HG02759 (cell line): ENCODE data around the gene FPGS.
"Not testable (repeated sequence)": the region's sequence is repeated elsewhere in the genome, so short reads cannot be mapped to it uniquely, and the experiment has no call there.

ENCODE experiments used
- ATAC-seq: cut with Tn5 transposase; IDR thresholded peaks from one replicate; pipeline ENCODE4 v1.9.1; 2021; ENCODE audit warnings: mild to moderate bottlenecking, moderate library complexity; ENCODE audit not compliant: unreplicated experiment

Gene FPGS, protein sequence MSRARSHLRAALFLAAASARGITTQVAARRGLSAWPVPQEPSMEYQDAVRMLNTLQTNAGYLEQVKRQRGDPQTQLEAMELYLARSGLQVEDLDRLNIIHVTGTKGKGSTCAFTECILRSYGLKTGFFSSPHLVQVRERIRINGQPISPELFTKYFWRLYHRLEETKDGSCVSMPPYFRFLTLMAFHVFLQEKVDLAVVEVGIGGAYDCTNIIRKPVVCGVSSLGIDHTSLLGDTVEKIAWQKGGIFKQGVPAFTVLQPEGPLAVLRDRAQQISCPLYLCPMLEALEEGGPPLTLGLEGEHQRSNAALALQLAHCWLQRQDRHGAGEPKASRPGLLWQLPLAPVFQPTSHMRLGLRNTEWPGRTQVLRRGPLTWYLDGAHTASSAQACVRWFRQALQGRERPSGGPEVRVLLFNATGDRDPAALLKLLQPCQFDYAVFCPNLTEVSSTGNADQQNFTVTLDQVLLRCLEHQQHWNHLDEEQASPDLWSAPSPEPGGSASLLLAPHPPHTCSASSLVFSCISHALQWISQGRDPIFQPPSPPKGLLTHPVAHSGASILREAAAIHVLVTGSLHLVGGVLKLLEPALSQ

GRCh38 chr9:127802576-127803443 is at the start of gene FPGS:
TSS of gene FPGS (plus strand) at chr9:127802882. CDS start at chr9:127802925, 43 bp downstream.
- ATAC-seq, result peak; percentile 77

GRCh38 chr9:127753148-127753547 is 49.5 kb upstream of the FPGS start:
- ATAC-seq, result no peak

GRCh38 chr9:127753622-127754021 is 49.1 kb upstream of the FPGS start:
- no peak for ATAC-seq

DNA sequence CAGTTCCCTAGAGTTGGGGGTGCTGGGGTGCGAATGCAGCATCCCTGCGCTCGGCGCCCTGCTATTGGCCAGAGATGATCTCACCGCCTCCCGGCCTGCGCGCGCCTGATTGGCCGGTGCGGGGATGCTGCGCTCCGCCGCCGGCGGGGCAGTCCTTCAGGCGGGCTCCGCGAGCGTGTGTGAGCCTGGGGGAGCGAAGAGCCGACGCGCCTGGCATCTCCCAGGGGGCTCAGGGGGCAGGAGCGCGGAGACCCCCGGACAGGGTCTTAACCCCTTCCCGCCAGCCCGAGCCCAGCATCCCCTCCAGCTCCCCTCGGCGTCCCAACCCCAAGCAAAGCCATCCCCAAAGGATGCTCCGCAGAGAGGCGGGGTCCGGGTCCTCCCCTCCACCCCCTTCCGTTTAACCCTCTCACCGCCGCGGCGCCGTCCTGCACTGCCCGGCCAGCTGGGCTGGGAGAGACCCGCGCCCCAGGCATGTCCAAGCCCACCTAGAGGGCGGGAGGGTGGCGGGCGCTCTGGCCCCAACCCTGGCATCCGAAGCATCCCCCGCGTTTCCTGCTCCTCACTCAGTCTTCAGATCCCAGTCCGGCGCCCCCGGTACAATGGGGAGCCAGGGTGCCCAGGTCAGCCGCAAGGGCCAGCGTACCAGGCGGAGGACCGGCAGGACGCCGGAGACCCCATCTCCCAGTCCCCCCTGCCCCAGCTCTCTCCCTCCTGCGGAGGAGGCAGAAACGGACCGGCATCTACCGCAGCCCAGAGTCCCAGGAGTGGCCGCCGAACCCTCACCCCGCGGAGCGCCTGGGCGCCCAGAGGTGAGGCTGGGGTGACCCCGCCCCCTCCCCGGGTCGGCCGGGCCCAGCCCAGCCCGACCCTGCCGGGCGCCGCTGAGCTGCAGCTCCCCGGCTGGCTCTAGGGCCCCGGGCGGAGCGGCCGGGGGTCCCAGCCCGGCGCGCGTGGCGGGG is 48.3 kb upstream of the FPGS start:
- ATAC-seq, result no peak

DNA sequence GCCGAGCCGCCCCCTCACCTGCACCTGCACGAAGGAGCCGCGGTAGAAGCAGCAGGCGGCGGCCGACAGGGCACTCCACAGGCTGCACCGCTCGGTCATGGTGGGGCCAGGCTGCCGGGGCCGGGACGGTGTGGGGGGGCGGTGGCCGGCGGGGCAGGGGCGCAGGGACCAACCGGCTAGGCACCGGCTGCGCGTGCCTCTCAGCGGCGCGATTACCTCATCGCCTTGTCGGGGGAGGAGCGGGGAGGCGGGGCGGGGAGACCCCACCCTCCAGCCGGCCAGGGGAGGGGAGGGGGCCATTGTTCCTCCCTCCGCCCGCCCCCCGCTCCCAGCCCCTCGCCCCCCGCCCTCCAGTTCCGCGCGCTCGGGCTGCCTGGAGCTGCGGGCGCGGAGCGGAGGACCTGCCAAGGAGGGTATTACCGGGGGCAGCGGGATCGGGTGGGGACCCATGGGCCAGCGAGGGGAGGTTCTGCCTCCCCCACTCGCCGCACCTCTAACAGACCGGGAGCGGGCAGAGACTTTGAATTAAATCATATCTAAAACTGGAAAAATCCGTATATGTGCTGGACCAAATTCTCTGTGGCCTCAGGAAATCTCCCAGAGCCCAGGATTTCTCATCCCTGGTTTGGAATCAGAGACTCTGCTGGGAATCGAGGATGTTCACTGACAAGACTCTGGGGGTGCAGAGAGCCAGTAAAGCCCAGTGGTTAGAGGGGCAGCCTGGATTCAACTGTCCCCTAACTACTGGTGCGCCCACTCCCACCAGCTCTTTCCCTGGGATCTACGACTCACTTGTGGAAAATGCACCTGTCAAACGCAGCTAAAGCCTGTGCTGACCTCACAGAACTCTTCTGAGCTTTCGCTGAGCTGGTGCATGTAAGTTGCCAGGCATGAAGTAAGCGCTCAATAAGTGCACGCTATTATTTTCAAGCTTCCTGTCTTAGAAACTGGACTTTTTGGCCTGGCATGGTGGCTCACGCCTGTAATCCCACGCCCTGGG is 47.3 kb upstream of the FPGS start:
- ATAC-seq, result no peak

GRCh38 chr9:127756233-127756632 is 46.4 kb upstream of the FPGS start:
- no peak for ATAC-seq

DNA sequence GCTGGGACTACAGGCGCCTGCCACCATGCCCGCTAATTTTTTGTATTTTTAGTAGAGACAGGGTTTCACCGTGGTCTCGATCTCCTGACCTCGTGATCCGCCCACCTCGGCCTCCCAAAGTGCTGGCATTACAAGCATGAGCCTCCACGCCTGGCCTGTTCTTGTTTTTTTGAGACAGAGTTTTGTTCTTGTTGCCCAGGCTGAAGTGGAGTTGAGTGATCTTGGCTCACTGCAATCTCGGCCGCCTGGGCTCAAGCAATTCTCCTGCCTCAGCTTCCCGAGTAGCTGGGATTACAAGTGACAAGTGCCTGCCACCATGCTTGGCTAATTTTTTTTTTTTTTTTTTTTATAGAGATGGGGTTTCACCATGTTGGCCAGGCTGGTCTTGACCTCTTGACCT is 45.9 kb upstream of the FPGS start:
- not testable (repeated sequence) for ATAC-seq

DNA sequence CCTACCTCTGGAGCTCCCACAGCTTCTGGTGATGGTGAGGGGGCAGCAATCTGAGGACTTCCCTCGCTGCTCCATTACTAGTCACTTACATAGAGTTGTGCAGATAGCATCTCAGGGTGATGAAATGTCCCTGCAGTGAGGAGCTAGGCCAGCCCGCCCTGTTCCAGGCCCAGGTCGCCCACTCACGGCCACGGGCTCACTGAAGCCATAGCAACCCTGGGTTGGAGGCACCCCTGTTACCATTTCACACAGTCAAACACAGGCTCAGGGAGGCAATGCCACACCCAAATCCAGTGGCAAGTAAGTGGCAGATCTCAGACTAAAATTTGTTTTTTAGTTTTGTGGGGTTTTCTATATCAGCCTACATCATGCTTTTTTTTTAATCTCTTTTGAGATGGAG is 43.8 kb upstream of the FPGS start:
- ATAC-seq, result no peak

GRCh38 chr9:127761061-127761460 is 41.6 kb upstream of the FPGS start:
- no peak for ATAC-seq

DNA sequence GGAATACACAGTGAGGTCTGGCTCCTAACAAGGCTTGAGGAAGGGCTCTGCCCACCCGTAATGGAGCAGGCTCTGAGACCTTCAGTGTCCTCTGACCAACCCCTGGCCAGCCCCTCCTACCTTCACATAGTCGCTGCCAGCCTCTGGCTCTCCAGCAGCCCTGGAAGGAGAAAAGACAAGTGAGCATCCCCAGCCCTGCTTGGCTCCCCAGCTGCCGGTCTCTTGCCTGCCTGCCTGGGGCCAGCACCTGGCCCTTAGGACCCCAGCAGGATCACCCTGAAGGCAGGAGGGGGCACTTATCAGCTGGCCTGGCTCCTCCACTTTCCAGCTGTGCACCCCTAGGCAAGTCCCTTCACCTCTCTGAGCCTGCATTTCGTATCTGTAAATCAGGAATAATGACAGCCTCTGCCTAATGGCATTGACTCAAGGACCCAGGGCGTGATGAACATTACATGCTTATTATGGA is 41.2 kb upstream of the FPGS start:
- ATAC-seq, result no peak

DNA sequence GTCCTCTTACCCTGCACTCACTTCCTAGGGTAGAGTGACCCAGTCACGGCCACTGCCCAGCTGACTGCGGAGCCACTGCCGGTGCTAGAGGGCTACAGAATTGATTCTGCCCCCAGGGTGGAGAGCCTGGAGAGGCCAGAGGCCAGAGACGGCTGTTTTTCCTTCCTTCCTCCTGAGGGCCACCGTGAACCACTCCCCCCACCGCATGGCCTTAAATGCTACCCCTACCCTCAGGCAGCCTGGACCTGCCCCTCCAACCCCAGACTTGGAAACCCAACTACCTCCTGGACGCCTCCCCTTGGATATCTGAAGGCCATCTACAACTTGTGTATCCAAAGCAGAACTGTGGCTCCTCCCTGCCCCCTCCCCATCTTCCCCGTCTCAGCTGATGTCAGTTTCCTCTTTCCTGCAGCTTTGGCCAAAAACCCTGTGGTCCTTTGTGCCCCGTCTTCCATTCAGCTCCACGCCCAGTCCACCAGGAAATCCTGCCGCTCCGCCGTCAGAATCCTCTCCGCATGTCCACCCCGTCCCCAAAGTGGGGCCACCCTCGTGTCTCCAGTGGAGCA is 40.5 kb upstream of the FPGS start:
- no peak for ATAC-seq

DNA sequence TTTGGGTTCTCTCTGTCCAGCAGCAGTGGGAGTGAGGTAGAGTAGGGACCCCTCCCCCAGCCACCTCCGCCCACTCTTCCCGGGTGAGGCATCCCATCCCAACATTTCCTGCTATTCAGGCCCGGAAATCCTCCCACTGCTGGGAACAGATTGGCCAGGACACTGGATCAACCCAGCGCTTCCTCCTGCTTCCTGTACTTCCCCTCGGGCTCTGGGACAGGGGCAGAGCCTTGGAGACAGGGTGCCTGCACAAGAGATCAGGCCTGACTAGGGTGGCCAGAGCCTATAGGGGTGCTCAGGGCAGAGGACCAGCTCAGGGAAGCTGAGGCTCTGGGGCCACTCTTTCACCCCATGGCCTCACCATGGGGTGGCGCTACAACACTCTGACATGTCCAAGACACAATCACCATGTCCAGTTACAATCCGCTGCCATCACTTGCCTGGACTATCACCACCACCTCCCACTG is 38.7 kb upstream of the FPGS start:
- ATAC-seq, result no peak

GRCh38 chr9:127765418-127765817 is 37.3 kb upstream of the FPGS start:
- no peak for ATAC-seq

DNA sequence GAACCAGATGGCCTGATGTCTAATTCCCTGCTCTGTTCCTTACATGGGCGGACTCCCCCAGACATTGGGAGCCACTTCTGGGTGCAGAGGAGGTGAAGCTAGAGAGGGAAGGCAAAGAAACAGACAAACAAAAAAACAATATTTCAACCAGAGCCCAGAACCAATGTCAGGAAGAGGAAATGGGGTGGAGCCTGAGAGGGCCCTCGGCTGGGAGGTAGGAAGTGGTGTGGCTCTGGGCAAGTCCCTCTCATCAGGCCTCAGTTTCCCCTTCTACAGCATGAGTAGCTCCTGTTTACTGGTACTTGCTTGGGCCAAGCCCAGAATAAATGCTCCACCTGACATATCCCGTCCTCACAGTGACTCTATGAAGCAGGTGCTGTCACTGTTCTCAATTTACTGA is 35.3 kb upstream of the FPGS start:
- no peak for ATAC-seq

GRCh38 chr9:127767909-127768331 is 34.8 kb upstream of the FPGS start:
- no peak for ATAC-seq

DNA sequence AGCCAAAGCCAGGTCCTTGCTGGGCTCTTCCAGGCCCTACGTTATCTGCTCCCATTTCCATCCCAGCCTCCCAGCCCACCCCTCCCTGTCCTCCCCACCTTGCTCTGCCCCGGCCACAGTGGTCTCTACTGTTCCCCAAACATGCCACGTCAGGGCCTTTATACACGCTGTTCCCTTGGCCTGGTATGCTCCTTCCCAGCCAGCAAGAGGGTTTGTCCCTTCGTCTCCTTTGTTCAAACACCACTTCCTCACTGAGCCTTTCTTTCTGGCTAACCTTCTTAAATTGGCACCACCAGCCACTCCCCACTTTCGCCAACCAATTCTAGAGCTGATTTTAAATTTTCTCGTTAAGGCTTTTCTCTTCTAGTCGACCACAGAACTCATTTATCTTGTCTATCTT is 34.0 kb upstream of the FPGS start:
- ATAC-seq, result no peak

GRCh38 chr9:127769101-127769500 is 33.6 kb upstream of the FPGS start:
- no peak for ATAC-seq

DNA sequence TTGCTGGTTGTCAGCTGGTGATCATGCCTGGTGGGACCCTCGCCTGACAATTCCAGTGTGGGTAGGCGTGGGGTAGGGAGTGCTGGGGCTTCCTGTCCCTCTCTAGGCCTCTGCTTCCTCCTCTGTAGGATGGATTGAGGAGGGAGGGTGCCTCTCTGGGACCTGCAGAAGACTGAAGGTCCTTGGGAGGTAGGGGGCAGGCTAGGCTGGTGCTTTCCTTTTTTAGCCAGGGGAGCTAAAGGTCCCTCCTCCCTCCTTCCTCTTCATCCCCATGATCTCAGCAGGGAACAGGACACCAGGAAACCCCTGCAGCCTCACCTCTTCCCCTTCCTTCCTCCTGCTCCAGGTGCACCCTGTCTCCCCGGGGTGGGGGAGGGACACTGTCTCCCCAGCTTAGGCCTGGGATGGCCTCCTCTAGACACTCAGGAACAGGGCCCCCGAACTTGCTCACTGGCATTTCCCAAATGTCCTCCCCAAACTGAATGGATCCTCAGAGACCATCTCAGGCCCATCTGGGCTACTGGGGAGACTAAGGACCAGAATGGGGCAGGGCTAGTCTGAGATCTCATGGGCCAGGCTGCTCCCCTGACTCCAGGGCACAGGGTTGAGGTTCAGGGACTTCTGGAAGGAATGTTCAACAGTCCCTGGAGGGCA is 32.6 kb upstream of the FPGS start:
- ATAC-seq, result no peak
